SK-N-SH (cell line): ENCODE data around the gene CNOT4.

ENCODE experiments used
- EZH2phosphoT487 ChIP-seq: fragments of 200-600 bp; sonication (generic); IDR thresholded peaks from 2 replicates; pipeline ENCODE4 v1.6.1; 2017; ENCODE audit warnings: low read depth, mixed run types, mild to moderate bottlenecking, antibody characterized with exemption, moderate library complexity, borderline replicate concordance
- USF1 ChIP-seq: IDR thresholded peaks from 2 replicates; pipeline ENCODE4 v1.4.0; 2012; ENCODE audit warnings: low read depth, borderline replicate concordance
- USF2 ChIP-seq: fragments of 150-350 bp; IDR thresholded peaks from 2 replicates; pipeline ENCODE4 v1.6.1; 2017; ENCODE audit warnings: antibody characterized with exemption, low read length, low read depth, borderline replicate concordance

GRCh38 chr7:135359615-135360014 is 150.3 kb downstream of the CNOT4 start:
- TF ChIP-seq EZH2phosphoT487, result no peak
- TF ChIP-seq USF2, result no peak
- TF ChIP-seq USF1, result no peak
